ENCODE results near the gene CIROP.

DNA sequence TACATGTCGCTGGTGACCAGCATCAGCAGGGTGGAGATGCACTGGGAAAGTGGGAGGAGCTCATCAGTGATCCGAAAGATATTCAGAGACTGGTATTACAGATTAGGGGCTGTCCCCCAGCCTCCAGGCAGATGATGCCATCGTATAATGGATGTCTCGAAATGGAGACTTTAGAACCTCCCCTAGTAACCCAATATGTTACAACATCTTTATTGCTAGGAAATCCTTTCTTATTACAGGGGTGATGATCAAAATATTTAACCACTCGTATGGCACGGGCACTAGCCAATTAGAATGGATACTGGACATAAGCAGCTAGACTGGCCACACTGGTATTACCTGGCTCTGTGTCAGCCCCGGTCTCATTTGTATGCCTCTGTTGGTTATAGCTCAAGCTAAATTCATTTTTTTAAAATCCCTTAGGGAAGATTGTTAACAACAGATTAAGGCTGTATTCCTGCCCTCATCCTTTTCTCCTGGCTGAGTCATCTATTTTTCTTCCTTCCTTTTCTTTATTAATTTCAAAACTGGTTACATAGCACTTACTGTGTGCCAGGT, 25.0 kb upstream of the CIROP start:
- TF ChIP-seq CREB3 (tag; conservative IDR thresholded peaks at IDR 0.05; ENCODE audit: low read depth) (no peak), HMG20A (CRISPR knock-in tag; conservative IDR thresholded peaks at IDR 0.05) (no peak), MNT (conservative IDR thresholded peaks at IDR 0.05) (no peak), GMEB1 (CRISPR knock-in tag; IDR thresholded peaks at IDR 0.05) (no peak), MYBL2 (IDR thresholded peaks at IDR 0.05; ENCODE audit: low read depth) (no peak), MYBL2 (CRISPR knock-in tag; IDR thresholded peaks at IDR 0.05; ENCODE audit: borderline replicate concordance) (no peak), E2F6 (IDR thresholded peaks at IDR 0.05; ENCODE audit: borderline replicate concordance in 1 of 2, extremely low read depth in 1 of 2, insufficient read depth in 1 of 2, insufficient read length in 1 of 2, low read depth in 1 of 2, low read length in 1 of 2, poor library complexity in 1 of 2, severe bottlenecking in 1 of 2) (no peak)
- TF ChIP-seq, protein P1, sequence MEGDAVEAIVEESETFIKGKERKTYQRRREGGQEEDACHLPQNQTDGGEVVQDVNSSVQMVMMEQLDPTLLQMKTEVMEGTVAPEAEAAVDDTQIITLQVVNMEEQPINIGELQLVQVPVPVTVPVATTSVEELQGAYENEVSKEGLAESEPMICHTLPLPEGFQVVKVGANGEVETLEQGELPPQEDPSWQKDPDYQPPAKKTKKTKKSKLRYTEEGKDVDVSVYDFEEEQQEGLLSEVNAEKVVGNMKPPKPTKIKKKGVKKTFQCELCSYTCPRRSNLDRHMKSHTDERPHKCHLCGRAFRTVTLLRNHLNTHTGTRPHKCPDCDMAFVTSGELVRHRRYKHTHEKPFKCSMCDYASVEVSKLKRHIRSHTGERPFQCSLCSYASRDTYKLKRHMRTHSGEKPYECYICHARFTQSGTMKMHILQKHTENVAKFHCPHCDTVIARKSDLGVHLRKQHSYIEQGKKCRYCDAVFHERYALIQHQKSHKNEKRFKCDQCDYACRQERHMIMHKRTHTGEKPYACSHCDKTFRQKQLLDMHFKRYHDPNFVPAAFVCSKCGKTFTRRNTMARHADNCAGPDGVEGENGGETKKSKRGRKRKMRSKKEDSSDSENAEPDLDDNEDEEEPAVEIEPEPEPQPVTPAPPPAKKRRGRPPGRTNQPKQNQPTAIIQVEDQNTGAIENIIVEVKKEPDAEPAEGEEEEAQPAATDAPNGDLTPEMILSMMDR (IDR thresholded peaks at IDR 0.05 in 2 of 3, conservative IDR thresholded peaks at IDR 0.05 in 1 of 3; ENCODE audit: insufficient read depth in 2 of 3, low read depth in 1 of 3, low read length in 3 of 3), result no peak
- TF ChIP-seq, protein P2, sequence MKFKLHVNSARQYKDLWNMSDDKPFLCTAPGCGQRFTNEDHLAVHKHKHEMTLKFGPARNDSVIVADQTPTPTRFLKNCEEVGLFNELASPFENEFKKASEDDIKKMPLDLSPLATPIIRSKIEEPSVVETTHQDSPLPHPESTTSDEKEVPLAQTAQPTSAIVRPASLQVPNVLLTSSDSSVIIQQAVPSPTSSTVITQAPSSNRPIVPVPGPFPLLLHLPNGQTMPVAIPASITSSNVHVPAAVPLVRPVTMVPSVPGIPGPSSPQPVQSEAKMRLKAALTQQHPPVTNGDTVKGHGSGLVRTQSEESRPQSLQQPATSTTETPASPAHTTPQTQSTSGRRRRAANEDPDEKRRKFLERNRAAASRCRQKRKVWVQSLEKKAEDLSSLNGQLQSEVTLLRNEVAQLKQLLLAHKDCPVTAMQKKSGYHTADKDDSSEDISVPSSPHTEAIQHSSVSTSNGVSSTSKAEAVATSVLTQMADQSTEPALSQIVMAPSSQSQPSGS (CRISPR knock-in tag; IDR thresholded peaks at IDR 0.05), result no peak
- TF ChIP-seq, protein P3, sequence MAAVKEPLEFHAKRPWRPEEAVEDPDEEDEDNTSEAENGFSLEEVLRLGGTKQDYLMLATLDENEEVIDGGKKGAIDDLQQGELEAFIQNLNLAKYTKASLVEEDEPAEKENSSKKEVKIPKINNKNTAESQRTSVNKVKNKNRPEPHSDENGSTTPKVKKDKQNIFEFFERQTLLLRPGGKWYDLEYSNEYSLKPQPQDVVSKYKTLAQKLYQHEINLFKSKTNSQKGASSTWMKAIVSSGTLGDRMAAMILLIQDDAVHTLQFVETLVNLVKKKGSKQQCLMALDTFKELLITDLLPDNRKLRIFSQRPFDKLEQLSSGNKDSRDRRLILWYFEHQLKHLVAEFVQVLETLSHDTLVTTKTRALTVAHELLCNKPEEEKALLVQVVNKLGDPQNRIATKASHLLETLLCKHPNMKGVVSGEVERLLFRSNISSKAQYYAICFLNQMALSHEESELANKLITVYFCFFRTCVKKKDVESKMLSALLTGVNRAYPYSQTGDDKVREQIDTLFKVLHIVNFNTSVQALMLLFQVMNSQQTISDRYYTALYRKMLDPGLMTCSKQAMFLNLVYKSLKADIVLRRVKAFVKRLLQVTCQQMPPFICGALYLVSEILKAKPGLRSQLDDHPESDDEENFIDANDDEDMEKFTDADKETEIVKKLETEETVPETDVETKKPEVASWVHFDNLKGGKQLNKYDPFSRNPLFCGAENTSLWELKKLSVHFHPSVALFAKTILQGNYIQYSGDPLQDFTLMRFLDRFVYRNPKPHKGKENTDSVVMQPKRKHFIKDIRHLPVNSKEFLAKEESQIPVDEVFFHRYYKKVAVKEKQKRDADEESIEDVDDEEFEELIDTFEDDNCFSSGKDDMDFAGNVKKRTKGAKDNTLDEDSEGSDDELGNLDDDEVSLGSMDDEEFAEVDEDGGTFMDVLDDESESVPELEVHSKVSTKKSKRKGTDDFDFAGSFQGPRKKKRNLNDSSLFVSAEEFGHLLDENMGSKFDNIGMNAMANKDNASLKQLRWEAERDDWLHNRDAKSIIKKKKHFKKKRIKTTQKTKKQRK (IDR thresholded peaks at IDR 0.05; ENCODE audit: borderline replicate concordance, low read depth, low read length), result no peak

Data from K562 (cell line).